Suprapubic skin (tissue), 4 donors: ENCODE results near the gene DNAH10. TPM values are rescaled to one million over a fixed set of nuclear protein-coding genes. Genes with fewer than 3 reads are reported as not detected.

Source experiments
- DNase-seq, 2 donors: peaks; one replicate each; pipeline ENCODE4 v3.0.0-alpha.2; 2019; ENCODE audit warnings: low spot score in 2 of 2
- H3K27ac ChIP-seq: fragments of 200-600 bp; sonication (generic); one replicate; pipeline ENCODE4 v1.5.1; 2019
- H3K27me3 ChIP-seq: fragments of 200-600 bp; sonication (generic); one replicate; pipeline ENCODE4 v1.5.1; 2019
- H3K36me3 ChIP-seq: fragments of 200-600 bp; sonication (generic); one replicate; pipeline ENCODE4 v1.5.1; 2019
- H3K4me1 ChIP-seq: fragments of 200-600 bp; sonication (generic); one replicate; pipeline ENCODE4 v1.5.1; 2019
- H3K4me3 ChIP-seq: fragments of 200-600 bp; sonication (generic); one replicate; pipeline ENCODE4 v1.5.1; 2019; ENCODE audit warnings: mild to moderate bottlenecking
- H3K9me3 ChIP-seq: fragments of 200-600 bp; sonication (generic); one replicate; pipeline ENCODE4 v1.5.1; 2019
- CTCF ChIP-seq, 2 donors: fragments of 200-600 bp in 1 of 2; fragments of 450-650 bp in 1 of 2; sonication (generic) in 1 of 2; IDR thresholded peaks; one replicate each; pipeline ENCODE4 v1.5.1; 2016 to 2019; ENCODE audit warnings: antibody characterized with exemption in 2 of 2, mild to moderate bottlenecking in 1 of 2, moderate library complexity in 1 of 2
- EP300 ChIP-seq: sonication (generic); formaldehyde crosslinking; IDR thresholded peaks from one replicate; pipeline ENCODE4 v1.6.1; 2017; ENCODE audit warnings: antibody characterized with exemption
- POLR2A ChIP-seq, 2 donors: fragments of 450-650 bp; IDR thresholded peaks; one replicate each; pipeline ENCODE4 v1.6.1; 2017; ENCODE audit warnings: antibody characterized with exemption in 2 of 2, mild to moderate bottlenecking in 2 of 2, moderate library complexity in 2 of 2
- POLR2AphosphoS5 ChIP-seq, 3 donors: sonication (generic); formaldehyde crosslinking; IDR thresholded peaks; one replicate each; pipeline ENCODE4 v1.6.1; 2017; ENCODE audit warnings: antibody characterized with exemption in 3 of 3
- WGBS: methylation state at CpG from one replicate; pipeline ENCODE4 v1.1.5; 2018; 5-methylcytosine and 5-hydroxymethylcytosine counted together
- total RNA-seq, 4 donors: library from RNA; depleted of rRNA; stranded (reverse); fragments of >200 nt; gene quantifications; one replicate each; pipeline ENCODE4 v1.1.0, GENCODE V29; 2016

The DNAH10 gene
- total RNA-seq, 4 donors from 2014 or later: 0.13 to 1.2 (median 0.19) TPM; not detected in 1

- H3K27ac ChIP-seq: no peak overlapping the region
- H3K4me1 ChIP-seq: no peaks in the 10 kb centered on the region
- H3K4me3 ChIP-seq: no peak overlapping the region
- 58% methylated on average over 7 of the region's 7 CpGs for WGBS
- H3K9me3 ChIP-seq: no peaks in the 10 kb centered on the region
- DNase-seq: no peak
- no peaks in the 10 kb centered on the region for H3K36me3 ChIP-seq
- no peaks in the 10 kb centered on the region for H3K27me3 ChIP-seq
- no peak for TF ChIP-seq EP300
- no peak for TF ChIP-seq POLR2A (IDR thresholded peaks at IDR 0.05)
- no peak for TF ChIP-seq CTCF (IDR thresholded peaks at IDR 0.05)
- TF ChIP-seq POLR2AphosphoS5 (IDR thresholded peaks at IDR 0.05): no peak
These were observed 92.1 kb downstream of the DNAH10 start for GRCh38 chr12:123854232-123854631.

GRCh38 chr12:123854918-123855317 lies 92.8 kb downstream of the DNAH10 start:
- Histone ChIP-seq H3K4me3 (no peak overlapping the region), H3K36me3 (no peaks in the 10 kb centered on the region), H3K27ac (no peak overlapping the region), H3K4me1 (no peaks in the 10 kb centered on the region), H3K27me3 (no peaks in the 10 kb centered on the region), H3K9me3 (no peaks in the 10 kb centered on the region)
- no peak for TF ChIP-seq POLR2A (IDR thresholded peaks at IDR 0.05)
- no peak for TF ChIP-seq POLR2AphosphoS5 (IDR thresholded peaks at IDR 0.05)
- TF ChIP-seq EP300: no peak
- no peak for TF ChIP-seq CTCF (IDR thresholded peaks at IDR 0.05)
- 56% methylated on average over 6 of the region's 6 CpGs for WGBS
- DNase-seq: no peak

- WGBS: 74% methylated on average over 1 of the region's 1 CpG
- no peaks in the 10 kb centered on the region for H3K9me3 ChIP-seq
- no peak overlapping the region for H3K27ac ChIP-seq
These were observed 94.6 kb downstream of the DNAH10 start for GRCh38 chr12:123856681-123857080.

GRCh38 chr12:123858176-123858575 lies 96.1 kb downstream of the DNAH10 start:
- Histone ChIP-seq H3K4me3 (no peak overlapping the region), H3K36me3 (no peaks in the 10 kb centered on the region), H3K4me1 (no peaks in the 10 kb centered on the region), H3K27me3 (no peaks in the 10 kb centered on the region), H3K9me3 (no peaks in the 10 kb centered on the region), H3K27ac (no peak overlapping the region)
- TF ChIP-seq POLR2A (IDR thresholded peaks at IDR 0.05): no peak
- no peak for TF ChIP-seq POLR2AphosphoS5 (IDR thresholded peaks at IDR 0.05)
- no peak for DNase-seq
- WGBS: 87% methylated on average over 9 of the region's 9 CpGs

More at GRCh38 chr12:123856681-123857080, 94.6 kb downstream of the DNAH10 start:
- TF ChIP-seq CTCF (IDR thresholded peaks at IDR 0.05) (no peak), POLR2A (IDR thresholded peaks at IDR 0.05) (no peak), POLR2AphosphoS5 (IDR thresholded peaks at IDR 0.05) (no peak), EP300 (no peak)
- no peak for DNase-seq
- Histone ChIP-seq H3K4me1 (no peaks in the 10 kb centered on the region), H3K36me3 (no peaks in the 10 kb centered on the region), H3K4me3 (no peak overlapping the region), H3K27me3 (no peaks in the 10 kb centered on the region)

GRCh38 chr12:123859035-123859434 lies 96.9 kb downstream of the DNAH10 start:
- 79% methylated on average over 13 of the region's 13 CpGs for WGBS
- DNase-seq: no peak
- no peak overlapping the region for H3K27ac ChIP-seq

More at GRCh38 chr12:123859035-123859434, 96.9 kb downstream of the DNAH10 start:
- no peaks in the 10 kb centered on the region for H3K4me1 ChIP-seq
- no peak for TF ChIP-seq CTCF (IDR thresholded peaks at IDR 0.05)
- no peak for TF ChIP-seq POLR2AphosphoS5 (IDR thresholded peaks at IDR 0.05)
- TF ChIP-seq POLR2A (IDR thresholded peaks at IDR 0.05): no peak
- no peak for TF ChIP-seq EP300
- H3K4me3 ChIP-seq: no peak overlapping the region
- no peaks in the 10 kb centered on the region for H3K9me3 ChIP-seq
- no peaks in the 10 kb centered on the region for H3K27me3 ChIP-seq
- no peaks in the 10 kb centered on the region for H3K36me3 ChIP-seq
